Measurements from ENCODE around the gene MYO18A.

DNA sequence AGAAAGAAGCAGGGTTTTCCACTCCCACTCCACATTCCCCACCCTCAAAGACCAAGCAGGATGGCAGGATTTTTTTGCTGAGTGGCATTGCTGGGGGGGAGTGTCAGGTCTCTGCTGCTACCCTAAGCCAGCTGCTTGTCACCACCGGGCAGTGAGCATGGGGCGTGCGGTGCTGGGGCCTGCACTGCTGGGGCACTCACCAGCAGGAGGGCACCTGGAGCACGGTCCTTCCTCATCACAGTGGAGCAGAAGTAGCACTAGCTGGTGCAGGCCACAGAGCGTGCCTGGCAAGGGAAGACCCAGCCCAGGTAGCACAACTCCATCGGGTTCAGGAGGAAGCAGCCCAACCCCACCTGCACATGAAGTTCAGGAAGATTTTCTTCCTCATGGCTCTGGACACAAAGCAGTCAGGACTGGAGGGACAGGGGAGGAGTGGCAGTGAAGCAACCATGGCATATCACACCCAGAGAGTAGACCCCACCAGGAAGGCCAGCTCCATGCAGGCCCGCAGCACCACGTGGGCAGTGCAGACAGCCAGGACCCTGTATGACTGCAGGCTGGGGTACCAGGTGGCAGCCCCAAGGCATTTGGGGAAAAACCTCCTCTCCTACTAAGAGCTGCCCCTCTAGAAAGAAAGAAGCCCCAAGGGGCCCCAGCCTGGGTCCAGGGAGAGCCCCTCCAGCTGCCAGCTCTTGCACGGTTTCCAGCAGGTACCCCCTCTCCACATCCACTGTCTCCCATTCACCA, 16.7 kb upstream of the MYO18A start:
- TF ChIP-seq, protein P1, sequence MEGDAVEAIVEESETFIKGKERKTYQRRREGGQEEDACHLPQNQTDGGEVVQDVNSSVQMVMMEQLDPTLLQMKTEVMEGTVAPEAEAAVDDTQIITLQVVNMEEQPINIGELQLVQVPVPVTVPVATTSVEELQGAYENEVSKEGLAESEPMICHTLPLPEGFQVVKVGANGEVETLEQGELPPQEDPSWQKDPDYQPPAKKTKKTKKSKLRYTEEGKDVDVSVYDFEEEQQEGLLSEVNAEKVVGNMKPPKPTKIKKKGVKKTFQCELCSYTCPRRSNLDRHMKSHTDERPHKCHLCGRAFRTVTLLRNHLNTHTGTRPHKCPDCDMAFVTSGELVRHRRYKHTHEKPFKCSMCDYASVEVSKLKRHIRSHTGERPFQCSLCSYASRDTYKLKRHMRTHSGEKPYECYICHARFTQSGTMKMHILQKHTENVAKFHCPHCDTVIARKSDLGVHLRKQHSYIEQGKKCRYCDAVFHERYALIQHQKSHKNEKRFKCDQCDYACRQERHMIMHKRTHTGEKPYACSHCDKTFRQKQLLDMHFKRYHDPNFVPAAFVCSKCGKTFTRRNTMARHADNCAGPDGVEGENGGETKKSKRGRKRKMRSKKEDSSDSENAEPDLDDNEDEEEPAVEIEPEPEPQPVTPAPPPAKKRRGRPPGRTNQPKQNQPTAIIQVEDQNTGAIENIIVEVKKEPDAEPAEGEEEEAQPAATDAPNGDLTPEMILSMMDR (conservative IDR thresholded peaks at IDR 0.05) = no peak
- TF ChIP-seq ZFX (IDR thresholded peaks at IDR 0.05) = no peak

Data from C4-2B (cell line).